ENCODE results near the gene ZNF19.

DNA sequence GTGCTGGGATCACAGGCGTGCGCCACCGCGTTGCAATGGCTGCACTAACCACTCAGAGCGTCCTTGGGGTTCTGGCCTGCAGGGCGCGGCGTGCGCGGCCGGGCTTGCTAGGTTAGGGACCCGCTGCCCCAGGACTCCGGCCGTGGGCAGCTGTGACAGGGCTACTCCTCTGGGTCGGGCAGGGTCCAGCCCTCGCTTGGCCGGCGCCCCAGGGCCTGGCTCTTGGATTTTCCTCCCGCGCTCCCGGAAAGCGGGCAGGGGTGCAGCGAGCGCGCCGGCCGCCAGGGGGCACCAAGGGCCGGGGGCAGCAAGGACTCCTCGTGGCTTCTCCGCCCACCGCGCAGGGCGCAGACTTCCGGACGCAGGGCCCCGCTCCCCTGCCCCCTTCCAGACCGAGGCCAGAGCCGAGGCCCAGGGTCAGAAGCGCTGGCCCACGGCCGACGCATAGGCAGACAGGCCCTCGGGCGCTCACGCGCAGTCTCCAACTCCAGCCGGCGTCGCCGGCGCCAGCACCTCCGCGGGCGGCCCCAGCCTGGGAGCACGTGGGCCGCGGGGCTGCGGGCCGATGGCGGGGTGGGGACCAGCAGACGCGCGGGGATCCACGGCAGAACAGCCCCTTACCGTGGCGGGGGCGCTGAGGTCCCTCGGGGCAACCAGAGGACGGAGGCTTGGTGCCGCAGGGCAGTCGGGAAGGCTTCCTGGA, 47.6 kb downstream of the ZNF19 start:
- TF ChIP-seq, protein P1, sequence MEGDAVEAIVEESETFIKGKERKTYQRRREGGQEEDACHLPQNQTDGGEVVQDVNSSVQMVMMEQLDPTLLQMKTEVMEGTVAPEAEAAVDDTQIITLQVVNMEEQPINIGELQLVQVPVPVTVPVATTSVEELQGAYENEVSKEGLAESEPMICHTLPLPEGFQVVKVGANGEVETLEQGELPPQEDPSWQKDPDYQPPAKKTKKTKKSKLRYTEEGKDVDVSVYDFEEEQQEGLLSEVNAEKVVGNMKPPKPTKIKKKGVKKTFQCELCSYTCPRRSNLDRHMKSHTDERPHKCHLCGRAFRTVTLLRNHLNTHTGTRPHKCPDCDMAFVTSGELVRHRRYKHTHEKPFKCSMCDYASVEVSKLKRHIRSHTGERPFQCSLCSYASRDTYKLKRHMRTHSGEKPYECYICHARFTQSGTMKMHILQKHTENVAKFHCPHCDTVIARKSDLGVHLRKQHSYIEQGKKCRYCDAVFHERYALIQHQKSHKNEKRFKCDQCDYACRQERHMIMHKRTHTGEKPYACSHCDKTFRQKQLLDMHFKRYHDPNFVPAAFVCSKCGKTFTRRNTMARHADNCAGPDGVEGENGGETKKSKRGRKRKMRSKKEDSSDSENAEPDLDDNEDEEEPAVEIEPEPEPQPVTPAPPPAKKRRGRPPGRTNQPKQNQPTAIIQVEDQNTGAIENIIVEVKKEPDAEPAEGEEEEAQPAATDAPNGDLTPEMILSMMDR (IDR thresholded peaks at IDR 0.05; ENCODE audit: poor library complexity): no peak
- no peak for TF ChIP-seq EZH2 (IDR thresholded peaks at IDR 0.05; ENCODE audit: borderline replicate concordance)

Data from hepatocyte (in vitro differentiated cells).